HG03025 (cell line): ENCODE data around the gene FOXA1.
"Not testable (repeated sequence)": the region's sequence is repeated elsewhere in the genome, so short reads cannot be mapped to it uniquely, and the experiment has no call there.

Experiments used
- ATAC-seq: cut with Tn5 transposase; IDR thresholded peaks from one replicate; pipeline ENCODE4 v1.9.1; 2021; ENCODE audit warnings: mild to moderate bottlenecking, moderate library complexity; ENCODE audit not compliant: unreplicated experiment, low FRiP score

Gene FOXA1

DNA sequence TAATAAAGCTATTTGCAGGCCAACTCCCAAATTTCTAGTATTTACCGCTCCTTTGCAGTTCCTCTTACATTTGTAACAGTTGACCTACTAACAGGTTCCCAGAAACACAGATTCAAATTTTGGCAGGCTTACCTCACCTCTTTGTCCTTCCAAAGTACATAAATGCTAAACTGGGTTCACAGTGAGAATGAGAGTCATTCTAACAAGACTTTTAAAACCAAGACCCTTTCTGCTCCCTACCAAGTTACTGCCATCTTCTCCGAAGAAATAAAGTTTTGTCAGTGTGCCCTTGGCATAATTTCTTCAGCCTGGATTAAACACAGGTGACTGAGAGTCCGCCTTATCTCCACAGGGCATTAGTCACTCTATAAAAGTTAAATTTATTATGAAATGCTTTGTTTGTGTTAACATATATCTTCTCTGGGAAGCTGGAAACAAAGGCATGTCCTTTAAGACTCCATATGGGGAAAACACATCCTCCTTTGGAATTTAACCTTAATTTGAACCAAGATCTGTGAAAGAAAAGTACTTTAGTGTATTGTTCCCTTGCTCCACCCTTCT lies 28.2 kb downstream of the FOXA1 start:
- no peak for ATAC-seq

DNA sequence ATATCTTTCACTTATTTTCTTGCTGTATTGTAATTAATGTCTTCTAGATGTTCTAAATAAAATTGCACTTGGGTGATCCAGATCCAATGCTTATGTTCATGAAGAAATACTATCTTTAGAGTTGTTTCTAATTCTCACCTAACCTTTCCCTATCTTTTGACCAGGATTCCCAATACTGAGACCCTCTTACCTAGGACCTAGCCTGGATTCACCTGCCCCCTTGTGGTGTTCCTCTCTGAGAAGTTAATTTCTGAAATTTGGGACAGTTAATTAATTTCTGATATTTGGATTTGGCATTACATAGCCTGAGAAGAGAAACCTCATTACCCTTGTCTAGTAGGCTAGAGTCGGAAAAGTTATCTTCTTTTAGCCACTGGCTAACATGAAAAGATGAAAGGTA lies 29.5 kb downstream of the FOXA1 start:
- no peak for ATAC-seq

DNA sequence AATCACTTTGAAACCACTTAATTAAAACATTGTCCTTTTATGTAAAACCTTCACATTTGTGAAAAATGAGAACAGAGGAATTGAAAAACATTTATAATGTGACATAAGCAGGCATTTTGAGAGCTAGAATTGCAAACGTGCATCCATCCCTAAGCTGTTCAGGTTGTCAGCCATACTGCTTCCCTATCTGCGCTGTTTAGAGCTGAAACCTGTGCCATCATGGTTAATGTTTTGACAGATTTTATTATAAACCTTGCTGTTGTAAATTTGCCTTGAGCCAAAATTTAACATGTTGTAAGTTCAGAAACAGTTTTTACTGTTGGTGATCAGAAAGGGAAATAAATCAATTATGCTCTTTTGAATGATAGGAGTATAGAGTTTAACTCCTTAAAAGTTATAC lies 31.9 kb downstream of the FOXA1 start:
- no peak for ATAC-seq

DNA sequence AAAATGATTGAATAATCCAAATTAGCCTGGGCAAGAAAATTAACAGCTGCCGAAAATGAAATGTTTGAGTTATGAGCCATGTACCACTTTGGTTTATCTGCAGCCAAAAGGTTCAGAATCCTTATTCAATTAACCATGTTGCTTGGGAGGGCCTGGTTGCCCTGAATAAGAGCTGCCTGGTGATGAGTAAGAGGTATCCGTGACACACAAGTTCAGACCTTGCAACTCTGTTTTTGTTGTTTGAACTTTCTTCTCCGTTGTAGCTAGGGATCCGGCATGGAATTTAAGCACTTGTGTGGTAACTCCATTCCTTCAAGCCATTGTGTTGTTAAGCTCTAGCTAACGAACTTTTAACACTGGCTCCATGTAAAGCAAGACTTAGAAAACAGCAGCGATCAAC lies 35.7 kb downstream of the FOXA1 start:
- no peak for ATAC-seq

DNA sequence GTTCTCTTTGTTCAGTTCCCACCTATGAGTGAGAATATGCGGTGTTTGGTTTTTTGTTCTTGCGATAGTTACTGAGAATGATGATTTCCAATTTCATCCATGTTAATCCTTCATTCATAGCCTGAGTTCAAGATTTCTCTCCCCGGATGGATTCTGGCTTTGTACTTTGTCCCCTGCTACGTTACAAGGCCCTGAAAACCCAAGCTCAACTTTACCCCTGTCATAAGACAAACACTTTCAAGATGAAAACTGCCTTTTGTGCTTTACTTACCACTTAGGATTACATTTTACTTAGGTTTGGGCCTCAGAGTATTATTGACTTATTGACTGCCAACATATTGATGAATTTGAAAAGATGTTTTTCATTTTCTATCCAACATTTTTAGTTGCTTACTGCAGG lies 36.3 kb downstream of the FOXA1 start:
- no peak for ATAC-seq

DNA sequence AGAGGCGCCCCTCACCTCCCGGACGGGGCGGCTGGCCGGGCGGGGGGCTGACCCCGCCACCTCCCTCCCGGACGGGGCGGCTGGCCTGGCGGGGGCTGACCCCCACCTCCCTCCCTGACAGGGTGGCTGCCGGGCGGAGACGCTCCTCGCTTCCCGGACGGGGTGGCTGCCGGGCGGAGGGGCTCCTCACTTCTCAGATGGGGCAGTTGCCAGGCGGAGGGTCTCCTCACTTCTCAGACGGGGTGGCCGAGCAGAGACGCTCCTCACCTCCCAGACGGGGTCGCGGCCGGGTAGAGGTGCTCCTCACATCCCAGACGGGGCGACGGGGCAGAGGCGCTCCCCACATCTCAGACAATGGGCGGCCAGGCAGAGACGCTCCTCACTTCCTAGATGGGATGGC lies 39.5 kb downstream of the FOXA1 start:
- ATAC-seq: not testable (repeated sequence)

DNA sequence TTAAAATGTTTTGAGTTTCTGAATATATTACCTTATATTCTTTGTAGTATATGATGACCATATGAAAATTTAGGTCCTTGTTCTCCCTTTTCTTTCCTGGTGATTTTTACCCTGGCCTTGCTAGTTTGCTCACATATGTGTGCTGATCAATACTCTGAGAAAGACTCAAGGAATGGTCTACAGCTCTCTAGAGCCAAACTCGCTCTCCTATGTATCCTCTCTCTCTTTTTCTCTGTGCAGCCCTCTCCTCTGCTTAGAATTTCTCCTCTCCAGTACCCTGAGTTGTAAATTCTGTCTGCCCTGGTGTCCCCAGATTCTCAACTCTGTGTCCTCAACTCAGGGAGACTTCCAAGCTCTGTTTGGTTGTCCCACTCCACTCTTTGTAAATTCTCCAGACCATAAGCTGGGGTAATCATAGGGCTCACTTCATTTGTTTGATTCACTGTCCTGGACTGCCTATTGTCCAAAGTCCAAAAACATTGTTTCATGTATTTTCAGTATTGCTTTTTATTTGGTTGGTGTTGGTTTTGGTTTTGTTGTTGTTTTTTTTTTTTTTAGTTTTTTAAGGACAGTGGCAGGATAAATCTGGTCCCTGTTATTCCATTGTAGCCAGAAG lies 41.0 kb downstream of the FOXA1 start:
- ATAC-seq: no peak

DNA sequence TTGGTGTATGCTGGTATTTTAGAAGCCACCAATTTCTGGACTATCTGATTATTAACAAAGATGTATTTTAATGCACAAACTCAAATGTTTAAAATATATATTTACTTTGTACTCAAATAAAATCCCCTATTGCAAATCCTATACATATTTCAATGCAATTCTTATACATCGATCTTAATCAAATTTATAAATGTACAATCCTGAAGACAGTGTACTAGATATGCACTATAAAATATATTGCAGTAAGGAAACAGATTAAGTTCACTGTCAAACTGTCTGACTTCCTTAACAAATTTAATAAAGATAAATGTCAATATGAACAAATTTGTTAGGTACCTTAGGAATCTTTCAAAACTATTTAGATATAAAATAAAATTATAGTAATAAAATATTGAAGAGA lies 43.9 kb downstream of the FOXA1 start:
- no peak for ATAC-seq

DNA sequence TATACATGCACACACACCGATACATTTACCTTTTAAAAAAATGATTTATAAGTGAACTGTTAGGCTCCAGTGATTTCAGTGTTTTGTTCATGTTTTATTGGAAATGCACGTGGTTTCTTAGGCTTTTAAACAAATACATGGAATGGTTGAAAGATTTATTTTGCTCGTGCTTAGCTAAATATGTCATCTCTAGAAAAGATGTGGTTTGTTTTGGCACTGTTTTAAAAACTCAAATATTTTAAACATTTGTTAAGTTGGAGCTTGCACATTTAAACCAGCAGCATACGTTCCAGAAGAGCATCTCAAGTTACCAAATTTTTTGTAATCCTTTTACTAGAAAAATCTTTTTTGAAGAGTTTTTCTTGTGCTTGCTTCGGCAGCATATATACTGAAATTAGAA lies 44.5 kb downstream of the FOXA1 start:
- no peak for ATAC-seq

DNA sequence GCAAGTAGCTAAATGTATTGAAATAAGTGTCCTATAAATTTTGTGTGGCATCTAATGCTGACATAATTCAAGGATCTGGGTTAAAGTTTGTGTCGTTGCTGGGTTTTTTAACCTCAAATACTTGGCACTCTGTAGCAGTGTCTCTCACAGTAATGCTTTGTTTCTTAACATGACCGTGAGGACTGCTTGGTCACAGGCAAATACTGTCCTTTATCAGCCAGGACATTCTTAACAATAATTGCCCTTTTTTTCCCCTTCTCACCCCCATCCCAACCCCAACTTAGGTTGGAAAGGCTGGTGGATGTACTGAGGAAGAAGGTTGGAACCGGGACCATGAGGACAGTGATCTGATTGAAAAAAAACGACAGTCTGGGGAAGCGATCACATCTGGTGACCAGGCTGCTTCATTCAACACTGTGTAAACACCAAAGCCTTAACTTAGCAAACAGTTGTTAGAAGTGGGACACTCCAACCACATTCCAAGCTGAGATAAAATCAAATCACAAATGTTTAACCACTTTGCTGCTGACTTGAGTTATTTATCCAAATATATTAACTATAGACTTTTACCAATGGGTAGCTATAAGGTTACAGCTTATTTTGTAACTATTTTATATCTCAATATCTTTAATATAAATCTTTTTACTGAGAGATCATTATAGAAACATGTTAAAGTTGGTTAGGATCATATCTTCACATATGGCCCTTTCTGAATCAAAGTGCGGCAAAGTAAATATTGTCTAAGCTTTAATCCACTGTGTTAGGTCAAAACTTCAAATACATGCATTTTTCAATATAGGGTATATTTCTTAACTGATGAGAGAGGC lies 48.2 kb downstream of the FOXA1 start:
- ATAC-seq: no peak

DNA sequence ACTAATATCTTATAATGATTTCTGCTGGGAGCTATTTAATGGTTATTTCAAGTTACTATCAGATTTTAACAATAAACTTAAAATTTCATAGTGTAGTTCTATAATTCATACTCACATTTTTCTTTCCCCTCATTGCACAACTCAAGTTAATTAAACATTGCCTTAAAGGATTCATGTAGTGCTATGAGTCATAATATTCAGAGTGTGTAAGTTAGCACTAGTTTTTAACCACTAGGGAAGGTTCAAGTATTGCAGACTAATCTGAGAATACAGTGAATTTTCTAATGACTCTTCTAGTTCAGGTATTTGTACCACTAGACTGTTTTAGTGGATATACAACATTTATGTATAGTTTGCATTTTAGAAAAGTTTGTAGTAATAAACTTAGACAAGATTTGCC lies 49.9 kb downstream of the FOXA1 start:
- no peak for ATAC-seq

DNA sequence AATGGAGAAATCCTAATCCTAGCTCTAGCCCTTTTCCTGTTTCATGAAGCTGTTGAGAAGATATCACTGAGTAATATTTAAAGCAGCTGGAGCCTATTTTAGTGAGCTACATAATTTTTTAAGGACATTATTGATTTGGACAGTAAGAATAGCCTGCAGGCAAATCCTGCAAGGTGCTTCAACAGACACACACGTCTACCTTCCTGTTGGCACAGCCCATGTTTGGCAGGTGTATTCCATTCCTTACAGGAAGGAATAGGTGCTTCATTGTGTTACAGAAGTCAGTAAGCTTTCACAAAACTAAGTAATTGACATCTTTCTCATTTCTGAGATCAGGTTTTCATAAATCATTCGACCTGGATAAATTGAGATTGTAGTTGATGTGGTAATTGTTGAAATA lies 50.6 kb downstream of the FOXA1 start:
- ATAC-seq: no peak

DNA sequence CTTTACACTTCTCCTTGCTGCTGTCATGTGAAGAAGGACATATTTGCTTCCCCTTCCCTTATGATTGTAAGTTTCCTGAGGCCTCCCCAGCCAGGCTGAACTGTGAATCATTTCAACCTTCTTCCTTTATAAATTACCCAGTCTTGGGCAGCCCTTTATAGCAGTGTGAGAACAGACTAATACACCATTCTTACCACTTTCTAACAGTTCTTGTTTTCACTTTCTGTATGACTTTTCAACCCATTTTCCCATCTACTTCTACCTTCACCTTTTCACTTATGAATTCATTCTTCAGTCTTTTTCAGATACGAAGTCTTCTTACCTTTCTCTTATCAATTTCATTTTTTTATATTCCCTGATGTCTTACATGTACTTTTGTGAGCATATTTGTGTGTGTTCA lies 55.1 kb downstream of the FOXA1 start:
- no peak for ATAC-seq
